GM12872 (cell line): Measurements from ENCODE around the gene ATMIN.

Source experiments
- TF ChIP-seq, protein P1 (sequence below): IDR thresholded peaks from 3 replicates; pipeline ENCODE4 v1.5.1; 2011; ENCODE audit warnings: low read depth, mild to moderate bottlenecking, low read length, moderate library complexity; ENCODE audit not compliant: insufficient read depth

The ATMIN gene

DNA sequence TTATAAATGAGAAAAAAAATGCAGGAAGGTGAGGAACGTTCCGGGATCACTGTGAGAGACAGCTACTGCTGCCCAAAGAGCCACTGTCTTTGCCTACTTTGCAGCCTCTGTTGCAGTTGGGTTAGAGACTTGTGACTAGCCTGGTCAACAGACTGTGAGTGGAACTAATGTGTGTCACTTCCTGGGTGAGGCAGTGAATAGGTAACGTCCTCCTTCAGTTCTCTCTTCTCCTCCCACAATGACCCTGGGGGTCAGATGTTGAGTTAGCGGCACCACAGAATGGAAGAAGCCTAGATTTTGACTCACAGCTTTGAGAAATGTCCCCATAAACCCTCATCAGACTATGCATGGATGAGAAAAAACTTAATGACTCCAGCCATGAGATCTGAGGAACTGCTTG, 36.2 kb downstream of the ATMIN start:
- TF ChIP-seq, protein P1, sequence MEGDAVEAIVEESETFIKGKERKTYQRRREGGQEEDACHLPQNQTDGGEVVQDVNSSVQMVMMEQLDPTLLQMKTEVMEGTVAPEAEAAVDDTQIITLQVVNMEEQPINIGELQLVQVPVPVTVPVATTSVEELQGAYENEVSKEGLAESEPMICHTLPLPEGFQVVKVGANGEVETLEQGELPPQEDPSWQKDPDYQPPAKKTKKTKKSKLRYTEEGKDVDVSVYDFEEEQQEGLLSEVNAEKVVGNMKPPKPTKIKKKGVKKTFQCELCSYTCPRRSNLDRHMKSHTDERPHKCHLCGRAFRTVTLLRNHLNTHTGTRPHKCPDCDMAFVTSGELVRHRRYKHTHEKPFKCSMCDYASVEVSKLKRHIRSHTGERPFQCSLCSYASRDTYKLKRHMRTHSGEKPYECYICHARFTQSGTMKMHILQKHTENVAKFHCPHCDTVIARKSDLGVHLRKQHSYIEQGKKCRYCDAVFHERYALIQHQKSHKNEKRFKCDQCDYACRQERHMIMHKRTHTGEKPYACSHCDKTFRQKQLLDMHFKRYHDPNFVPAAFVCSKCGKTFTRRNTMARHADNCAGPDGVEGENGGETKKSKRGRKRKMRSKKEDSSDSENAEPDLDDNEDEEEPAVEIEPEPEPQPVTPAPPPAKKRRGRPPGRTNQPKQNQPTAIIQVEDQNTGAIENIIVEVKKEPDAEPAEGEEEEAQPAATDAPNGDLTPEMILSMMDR: no peak

DNA sequence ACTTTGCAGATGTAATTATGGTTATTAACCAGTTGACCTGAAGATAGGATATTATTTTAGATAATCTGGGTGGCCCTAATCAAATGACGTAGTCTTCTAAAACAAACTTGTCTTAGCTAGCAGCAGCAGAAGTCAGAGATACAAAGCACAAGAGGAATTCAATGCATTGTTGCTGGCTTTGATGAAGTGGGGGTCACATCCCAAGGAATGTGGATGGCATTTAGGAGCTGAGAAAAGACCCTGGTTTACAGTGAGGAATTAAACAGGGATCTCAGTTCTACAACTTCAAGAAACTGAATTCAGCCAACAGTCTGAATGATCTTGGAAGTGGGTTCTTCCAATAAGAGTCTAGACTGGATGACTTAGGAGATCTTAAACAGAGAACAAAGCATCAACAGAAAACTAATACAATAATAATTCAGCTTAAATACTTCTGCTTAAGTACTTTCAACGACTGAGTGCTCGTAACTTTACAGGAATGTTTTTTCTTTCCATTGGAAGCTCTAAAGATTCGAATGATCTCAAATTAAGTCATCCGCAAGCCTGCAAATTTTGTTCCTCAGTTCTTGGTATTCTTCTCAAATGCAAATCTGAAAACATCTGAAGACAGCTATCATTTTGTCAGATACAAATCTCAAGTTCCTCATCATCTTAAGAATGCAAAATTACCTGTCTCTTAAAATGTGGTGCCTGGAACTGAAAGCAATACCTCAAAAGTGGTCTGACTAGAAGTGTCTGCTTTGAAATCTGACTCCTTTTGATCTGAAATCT, 38.1 kb downstream of the ATMIN start:
- TF ChIP-seq, protein P1: no peak

DNA sequence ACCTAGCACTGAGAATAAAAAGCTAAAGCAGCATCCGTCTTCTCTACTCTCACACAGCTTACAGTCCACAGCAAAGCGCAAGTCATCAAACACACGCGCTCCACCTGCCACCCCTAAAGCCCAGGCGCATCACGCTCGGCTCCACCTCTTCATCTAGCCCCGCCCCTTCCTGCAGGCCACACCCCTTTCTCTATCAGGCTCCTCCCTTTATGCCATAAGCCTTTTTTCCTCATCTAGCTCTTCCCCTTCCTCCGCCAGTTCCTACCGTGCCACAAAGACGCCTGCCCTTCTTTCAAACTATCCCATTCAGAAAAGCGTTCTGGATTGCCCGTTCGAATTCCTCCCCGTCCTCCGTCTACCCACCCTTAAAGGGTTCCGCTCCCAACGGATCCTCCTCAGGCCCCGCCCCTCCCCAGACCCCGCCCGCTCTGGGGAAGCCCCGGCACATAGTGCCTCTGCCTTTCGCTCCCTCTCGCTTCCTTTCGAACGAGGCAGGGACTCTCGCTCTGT, 41.0 kb downstream of the ATMIN start:
- TF ChIP-seq, protein P1: no peak

DNA sequence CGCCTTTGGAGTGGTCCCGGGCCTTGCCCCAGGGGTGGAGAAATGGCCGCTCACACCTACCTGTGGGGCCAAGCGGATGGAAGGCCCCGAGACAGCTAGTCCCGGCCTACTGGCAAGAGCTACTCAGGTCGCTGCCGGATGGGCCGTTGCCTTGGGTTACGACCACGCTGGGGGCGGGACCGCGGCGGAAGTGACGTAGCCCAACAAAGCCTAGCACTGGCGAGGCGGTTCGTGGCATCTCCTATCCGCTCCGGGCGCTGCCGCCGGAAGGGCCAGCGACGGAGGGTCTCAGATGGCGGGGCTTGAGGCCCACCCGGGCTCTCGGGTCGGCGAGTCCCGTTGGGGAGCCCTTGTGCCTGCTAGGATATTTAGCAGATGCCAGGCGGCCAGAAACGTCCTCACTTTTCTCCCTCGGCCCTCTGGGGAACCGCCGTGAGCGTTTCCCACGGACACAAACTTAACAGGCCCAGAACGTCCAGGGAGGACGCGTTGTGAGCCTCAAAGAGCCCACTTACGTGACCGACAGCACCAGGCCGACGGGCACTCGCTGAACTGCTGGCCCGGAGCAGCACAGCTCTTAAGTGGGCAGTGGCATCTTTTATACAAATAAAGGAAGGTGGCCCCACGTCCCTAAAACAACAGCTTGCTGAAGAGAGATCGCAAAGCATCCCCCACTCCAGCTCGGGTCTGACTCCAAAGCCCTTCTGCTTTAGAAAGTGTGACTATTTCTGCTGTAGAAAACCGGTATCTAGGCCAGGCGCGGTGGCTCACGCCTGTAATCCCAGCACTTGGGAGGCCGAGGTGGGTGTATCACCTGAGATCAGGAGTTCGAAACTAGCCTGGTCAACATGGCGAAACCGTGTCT, 41.7 kb downstream of the ATMIN start, which contains the start of gene C16orf46:
Gene C16orf46 (minus strand): TSS at position 163 of the 865 bp plus-strand sequence. CDS start 13,283 bp downstream, outside the sequence.
- TF ChIP-seq, protein P1: no peak

DNA sequence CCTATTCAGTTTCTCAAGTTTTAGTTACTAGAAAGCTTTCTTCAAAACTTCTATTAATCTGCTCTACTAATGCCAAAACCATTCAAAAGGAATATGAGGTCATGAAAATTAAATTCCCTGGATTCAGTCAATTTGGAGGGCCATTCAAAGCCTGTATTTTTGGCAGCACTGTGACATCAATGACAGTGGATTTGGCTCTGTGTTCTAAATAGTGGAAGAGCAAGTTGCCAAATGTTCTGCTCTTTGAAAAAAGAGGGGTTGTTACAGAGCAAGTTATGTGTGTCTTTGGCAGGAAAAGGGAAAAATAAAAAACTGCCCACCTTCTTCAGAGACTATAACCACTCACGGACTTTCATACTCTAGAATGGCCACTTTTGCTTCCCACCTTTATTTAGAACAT, 44.6 kb downstream of the ATMIN start:
- TF ChIP-seq, protein P1: no peak

DNA sequence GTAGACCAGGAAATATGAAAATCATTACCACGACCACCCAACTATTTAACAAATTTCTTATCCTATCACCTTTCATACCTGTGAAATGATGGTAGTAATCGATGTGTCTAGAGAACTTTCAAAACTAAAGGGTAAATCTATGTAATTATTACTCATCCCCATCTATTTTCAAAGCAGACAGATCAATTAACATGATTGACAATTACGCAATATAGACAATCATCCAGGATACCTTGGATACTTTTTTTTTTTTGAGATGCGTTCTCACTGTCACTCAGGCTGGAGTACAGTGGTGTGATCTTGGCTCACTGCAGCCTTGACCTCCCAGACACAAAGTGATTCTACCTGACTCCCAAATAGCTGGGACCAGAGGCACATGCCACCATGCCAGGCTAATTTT, 45.4 kb downstream of the ATMIN start:
- TF ChIP-seq, protein P1: no peak

DNA sequence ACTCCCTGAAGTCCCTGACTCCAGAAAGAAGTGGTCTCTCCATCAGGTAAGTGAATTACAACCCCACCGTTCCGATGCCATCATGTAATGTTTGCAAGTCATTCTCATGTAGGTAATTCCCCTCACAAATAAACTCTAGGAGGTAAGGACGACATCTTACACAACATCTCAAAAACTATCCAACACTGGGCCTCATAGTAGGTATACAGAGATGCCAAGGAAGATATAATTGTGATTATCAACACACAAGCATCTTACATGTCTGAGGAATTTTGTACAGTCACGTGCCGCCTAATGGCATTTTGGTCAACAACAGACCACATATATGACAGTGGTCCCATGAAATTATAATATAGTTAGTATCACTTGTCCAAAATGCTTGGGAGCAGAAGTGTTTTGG, 53.2 kb downstream of the ATMIN start:
- TF ChIP-seq, protein P1: no peak
